ENCODE results near the gene RAB11FIP4. TPM values are rescaled to one million over a fixed set of nuclear protein-coding genes. Genes with fewer than 3 reads are reported as not detected.
A peak's percentile ranks its signal among the peaks of the same experiment; 100 is the strongest.

RAB11FIP4 gene
- total and polyA plus RNA-seq, 10 of the 15 experiments (the other 5 are each of a cell fraction or from before 2014, with no cell fraction given): 1.4 to 27.0 (median 17.6) TPM

GRCh38 chr17:31549525-31550388, 158.3 kb downstream of the RAB11FIP4 start (continued):
- TF ChIP-seq, protein P1, sequence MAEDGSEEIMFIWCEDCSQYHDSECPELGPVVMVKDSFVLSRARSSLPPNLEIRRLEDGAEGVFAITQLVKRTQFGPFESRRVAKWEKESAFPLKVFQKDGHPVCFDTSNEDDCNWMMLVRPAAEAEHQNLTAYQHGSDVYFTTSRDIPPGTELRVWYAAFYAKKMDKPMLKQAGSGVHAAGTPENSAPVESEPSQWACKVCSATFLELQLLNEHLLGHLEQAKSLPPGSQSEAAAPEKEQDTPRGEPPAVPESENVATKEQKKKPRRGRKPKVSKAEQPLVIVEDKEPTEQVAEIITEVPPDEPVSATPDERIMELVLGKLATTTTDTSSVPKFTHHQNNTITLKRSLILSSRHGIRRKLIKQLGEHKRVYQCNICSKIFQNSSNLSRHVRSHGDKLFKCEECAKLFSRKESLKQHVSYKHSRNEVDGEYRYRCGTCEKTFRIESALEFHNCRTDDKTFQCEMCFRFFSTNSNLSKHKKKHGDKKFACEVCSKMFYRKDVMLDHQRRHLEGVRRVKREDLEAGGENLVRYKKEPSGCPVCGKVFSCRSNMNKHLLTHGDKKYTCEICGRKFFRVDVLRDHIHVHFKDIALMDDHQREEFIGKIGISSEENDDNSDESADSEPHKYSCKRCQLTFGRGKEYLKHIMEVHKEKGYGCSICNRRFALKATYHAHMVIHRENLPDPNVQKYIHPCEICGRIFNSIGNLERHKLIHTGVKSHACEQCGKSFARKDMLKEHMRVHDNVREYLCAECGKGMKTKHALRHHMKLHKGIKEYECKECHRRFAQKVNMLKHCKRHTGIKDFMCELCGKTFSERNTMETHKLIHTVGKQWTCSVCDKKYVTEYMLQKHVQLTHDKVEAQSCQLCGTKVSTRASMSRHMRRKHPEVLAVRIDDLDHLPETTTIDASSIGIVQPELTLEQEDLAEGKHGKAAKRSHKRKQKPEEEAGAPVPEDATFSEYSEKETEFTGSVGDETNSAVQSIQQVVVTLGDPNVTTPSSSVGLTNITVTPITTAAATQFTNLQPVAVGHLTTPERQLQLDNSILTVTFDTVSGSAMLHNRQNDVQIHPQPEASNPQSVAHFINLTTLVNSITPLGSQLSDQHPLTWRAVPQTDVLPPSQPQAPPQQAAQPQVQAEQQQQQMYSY (CRISPR knock-in tag; IDR thresholded peaks at IDR 0.05): no peak
- no peak for TF ChIP-seq MYC (IDR thresholded peaks at IDR 0.05; ENCODE audit: insufficient read depth, insufficient read length, insufficient replicate concordance, low read length, severe bottlenecking)
- TF ChIP-seq, protein P2, sequence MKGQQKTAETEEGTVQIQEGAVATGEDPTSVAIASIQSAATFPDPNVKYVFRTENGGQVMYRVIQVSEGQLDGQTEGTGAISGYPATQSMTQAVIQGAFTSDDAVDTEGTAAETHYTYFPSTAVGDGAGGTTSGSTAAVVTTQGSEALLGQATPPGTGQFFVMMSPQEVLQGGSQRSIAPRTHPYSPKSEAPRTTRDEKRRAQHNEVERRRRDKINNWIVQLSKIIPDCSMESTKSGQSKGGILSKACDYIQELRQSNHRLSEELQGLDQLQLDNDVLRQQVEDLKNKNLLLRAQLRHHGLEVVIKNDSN (IDR thresholded peaks at IDR 0.05; ENCODE audit: borderline replicate concordance, extremely low read length, insufficient read depth, low read depth, low read length): no peak
- TF ChIP-seq FOXM1 (IDR thresholded peaks at IDR 0.05; ENCODE audit: low read depth, low read length): no peak
- peak; percentile 30; the same call in 1 of the 2 replicates for TF ChIP-seq RB1 (IDR thresholded peaks at IDR 0.05; ENCODE audit: borderline replicate concordance)
- TF ChIP-seq CHD1 (IDR thresholded peaks at IDR 0.05; ENCODE audit: low read depth, low read length): no peak
- TF ChIP-seq, protein P3, sequence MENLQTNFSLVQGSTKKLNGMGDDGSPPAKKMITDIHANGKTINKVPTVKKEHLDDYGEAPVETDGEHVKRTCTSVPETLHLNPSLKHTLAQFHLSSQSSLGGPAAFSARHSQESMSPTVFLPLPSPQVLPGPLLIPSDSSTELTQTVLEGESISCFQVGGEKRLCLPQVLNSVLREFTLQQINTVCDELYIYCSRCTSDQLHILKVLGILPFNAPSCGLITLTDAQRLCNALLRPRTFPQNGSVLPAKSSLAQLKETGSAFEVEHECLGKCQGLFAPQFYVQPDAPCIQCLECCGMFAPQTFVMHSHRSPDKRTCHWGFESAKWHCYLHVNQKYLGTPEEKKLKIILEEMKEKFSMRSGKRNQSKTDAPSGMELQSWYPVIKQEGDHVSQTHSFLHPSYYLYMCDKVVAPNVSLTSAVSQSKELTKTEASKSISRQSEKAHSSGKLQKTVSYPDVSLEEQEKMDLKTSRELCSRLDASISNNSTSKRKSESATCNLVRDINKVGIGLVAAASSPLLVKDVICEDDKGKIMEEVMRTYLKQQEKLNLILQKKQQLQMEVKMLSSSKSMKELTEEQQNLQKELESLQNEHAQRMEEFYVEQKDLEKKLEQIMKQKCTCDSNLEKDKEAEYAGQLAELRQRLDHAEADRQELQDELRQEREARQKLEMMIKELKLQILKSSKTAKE (IDR thresholded peaks at IDR 0.05; ENCODE audit: low read depth, poor library complexity, severe bottlenecking): peak; percentile 61
- TF ChIP-seq GABPA (IDR thresholded peaks at IDR 0.05; ENCODE audit: low read depth): peak; percentile 83
- TF ChIP-seq NR2C1 (IDR thresholded peaks at IDR 0.05): peak; percentile 69
- TF ChIP-seq ZSCAN29 (IDR thresholded peaks at IDR 0.05): peak; percentile 93
- no peak for TF ChIP-seq BMI1 (IDR thresholded peaks at IDR 0.05; ENCODE audit: borderline replicate concordance)
- TF ChIP-seq BRCA1 (IDR thresholded peaks at IDR 0.05; ENCODE audit: low read depth, low read length): no peak
- no peak for TF ChIP-seq ZNF384 (IDR thresholded peaks at IDR 0.05; ENCODE audit: borderline replicate concordance, low read depth, low read length)
- TF ChIP-seq HCFC1 (IDR thresholded peaks at IDR 0.05; ENCODE audit: low read length): no peak
- TF ChIP-seq SMAD5 (IDR thresholded peaks at IDR 0.05; ENCODE audit: low read depth): no peak
- peak; percentile 83 for TF ChIP-seq POLR2A (IDR thresholded peaks at IDR 0.05; ENCODE audit: low read depth, low read length)
- TF ChIP-seq SMARCA5 (IDR thresholded peaks at IDR 0.05): peak; percentile 86
- no peak for TF ChIP-seq CEBPZ (IDR thresholded peaks at IDR 0.05; ENCODE audit: low read depth, low read length)
- no peak for TF ChIP-seq USF2 (IDR thresholded peaks at IDR 0.05; ENCODE audit: borderline replicate concordance, low read depth, low read length)
